H9 (cell line): ENCODE results near the gene AVEN. TPM values are rescaled to one million over a fixed set of nuclear protein-coding genes. Genes with fewer than 3 reads are reported as not detected.

Source experiments
- DNase-seq: peaks from one replicate; pipeline ENCODE4 v3.0.0-alpha.2; 2017
- H2AFZ ChIP-seq: one replicate; pipeline ENCODE4 v1.6.1; 2013; ENCODE audit warnings: mild to moderate bottlenecking, low read length, control low read depth, moderate library complexity
- H2AK5ac ChIP-seq: 2 replicates; pipeline ENCODE4 v1.6.1; 2013; ENCODE audit warnings: low read length, control low read depth, mixed read lengths; ENCODE audit not compliant: insufficient read length
- H2BK120ac ChIP-seq: one replicate; pipeline ENCODE4 v1.6.1; 2013; ENCODE audit warnings: low read depth, mild to moderate bottlenecking, low read length, control low read depth, inconsistent platforms; ENCODE audit not compliant: poor library complexity, severe bottlenecking
- H2BK12ac ChIP-seq: 2 replicates; pipeline ENCODE4 v1.6.1; 2013; ENCODE audit warnings: low read length, control low read depth, mixed read lengths, low read depth; ENCODE audit not compliant: insufficient read length
- H2BK15ac ChIP-seq: 2 replicates; pipeline ENCODE4 v1.6.1; 2013; ENCODE audit warnings: low read depth, low read length, control low read depth
- H2BK20ac ChIP-seq: one replicate; pipeline ENCODE4 v1.6.1; 2013; ENCODE audit warnings: low read depth, mild to moderate bottlenecking, low read length, control low read depth, inconsistent platforms; ENCODE audit not compliant: poor library complexity, severe bottlenecking
- H2BK5ac ChIP-seq: 2 replicates; pipeline ENCODE4 v1.6.1; 2013; ENCODE audit warnings: low read length, control low read depth, mixed read lengths; ENCODE audit not compliant: insufficient read length
- H3K14ac ChIP-seq: 2 replicates; pipeline ENCODE4 v1.6.1; 2013; ENCODE audit warnings: low read length, control low read depth; ENCODE audit not compliant: insufficient read depth
- H3K18ac ChIP-seq: 2 replicates; pipeline ENCODE4 v1.6.1; 2013; ENCODE audit warnings: low read depth, mild to moderate bottlenecking, mixed read lengths, low read length, control low read depth; ENCODE audit not compliant: insufficient read length
- H3K23ac ChIP-seq: 2 replicates; pipeline ENCODE4 v1.6.1; 2013; ENCODE audit warnings: low read length, control low read depth, mixed read lengths, low read depth; ENCODE audit not compliant: insufficient read length
- H3K23me2 ChIP-seq: 2 replicates; pipeline ENCODE4 v1.6.1; 2013; ENCODE audit warnings: low read depth, mild to moderate bottlenecking, mixed read lengths, low read length, control low read depth; ENCODE audit not compliant: insufficient read length, poor library complexity, severe bottlenecking
- H3K27ac ChIP-seq: 2 replicates; pipeline ENCODE4 v1.5.1; 2013; ENCODE audit warnings: low read length, control low read depth, mixed read lengths, low read depth; ENCODE audit not compliant: insufficient read length
- H3K27me3 ChIP-seq: 2 replicates; pipeline ENCODE4 v1.6.1; 2013; ENCODE audit warnings: low read length, control low read depth, inconsistent platforms; ENCODE audit not compliant: insufficient read depth
- H3K4ac ChIP-seq: 2 replicates; pipeline ENCODE4 v1.6.1; 2013; ENCODE audit warnings: low read depth, mild to moderate bottlenecking, control low read depth, inconsistent platforms, low read length, moderate library complexity
- H3K4me1 ChIP-seq: 2 replicates; pipeline ENCODE4 v1.6.1; 2013; ENCODE audit warnings: low read length, control low read depth, inconsistent platforms; ENCODE audit not compliant: insufficient read depth
- H3K4me2 ChIP-seq: 2 replicates; pipeline ENCODE4 v1.6.1; 2013; ENCODE audit warnings: low read length, control low read depth, mixed read lengths; ENCODE audit not compliant: insufficient read length, insufficient read depth
- H3K56ac ChIP-seq: 2 replicates; pipeline ENCODE4 v1.6.1; 2013; ENCODE audit warnings: low read depth, mild to moderate bottlenecking, mixed read lengths, low read length, control low read depth; ENCODE audit not compliant: insufficient read length
- H3K79me1 ChIP-seq: 2 replicates; pipeline ENCODE4 v1.6.1; 2013; ENCODE audit warnings: low read depth, mild to moderate bottlenecking, moderate library complexity, low read length, control low read depth, inconsistent platforms; ENCODE audit not compliant: insufficient read depth, poor library complexity, severe bottlenecking
- H3K79me2 ChIP-seq: 2 replicates; pipeline ENCODE4 v1.6.1; 2013; ENCODE audit warnings: low read length, control low read depth, inconsistent platforms; ENCODE audit not compliant: insufficient read depth
- H3K9ac ChIP-seq: 2 replicates; pipeline ENCODE4 v1.6.1; 2013; ENCODE audit warnings: low read length, control low read depth, mixed read lengths; ENCODE audit not compliant: insufficient read length; ENCODE audit errors: extremely low read depth
- H3K9me3 ChIP-seq: one replicate; pipeline ENCODE4 v1.6.1; 2013; ENCODE audit warnings: low read depth, low read length, inconsistent platforms; ENCODE audit not compliant: control insufficient read depth
- H3T11ph ChIP-seq: one replicate; pipeline ENCODE4 v1.6.1; 2013; ENCODE audit warnings: mild to moderate bottlenecking, low read length, control low read depth, inconsistent platforms
- H4K20me1 ChIP-seq: one replicate; pipeline ENCODE4 v1.6.1; 2013; ENCODE audit not compliant: control insufficient read depth, insufficient read length, insufficient read depth
- H4K5ac ChIP-seq: 2 replicates; pipeline ENCODE4 v1.6.1; 2013; ENCODE audit warnings: low read depth, mild to moderate bottlenecking, mixed read lengths, low read length, control low read depth; ENCODE audit not compliant: insufficient read length
- H4K8ac ChIP-seq: replicated peaks from 2 replicates; pipeline ENCODE4 v1.6.1; 2013; ENCODE audit warnings: low read length, control low read depth, mixed read lengths, low read depth; ENCODE audit not compliant: insufficient read length
- H4K91ac ChIP-seq: 2 replicates; pipeline ENCODE4 v1.6.1; 2013; ENCODE audit warnings: low read depth, mild to moderate bottlenecking, moderate library complexity, mixed read lengths, low read length, control low read depth; ENCODE audit not compliant: insufficient read length
- H3K27ac Mint-ChIP-seq, 3 experiments: 2 replicates in 2 of 3; 3 replicates in 1 of 3; pipeline ENCODE4 v1.8.0; 2020 to 2021; ENCODE audit warnings: mixed read lengths in 3 of 3, mild to moderate bottlenecking in 1 of 3, moderate library complexity in 1 of 3
- H3K27me3 Mint-ChIP-seq: 2 replicates; pipeline ENCODE4 v1.8.0; 2021; ENCODE audit warnings: low read depth, mild to moderate bottlenecking, moderate library complexity, mixed read lengths
- H3K36me3 Mint-ChIP-seq, 3 experiments: 2 replicates in 2 of 3; 3 replicates in 1 of 3; pipeline ENCODE4 v1.8.0; 2020 to 2021; ENCODE audit warnings: low read depth in 3 of 3, mixed read lengths in 3 of 3; ENCODE audit not compliant: insufficient read depth in 1 of 3
- H3K4me1 Mint-ChIP-seq, 2 experiments: 2 replicates each; pipeline ENCODE4 v1.8.0; 2020; ENCODE audit warnings: mixed read lengths in 2 of 2
- H3K4me3 Mint-ChIP-seq, 2 experiments: 2 replicates in 1 of 2; 3 replicates in 1 of 2; pipeline ENCODE4 v1.8.0; 2020 to 2021; ENCODE audit warnings: mild to moderate bottlenecking in 2 of 2, mixed read lengths in 2 of 2, moderate library complexity in 1 of 2
- H3K9me3 Mint-ChIP-seq, 2 experiments: 2 replicates in 1 of 2; 3 replicates in 1 of 2; pipeline ENCODE4 v1.8.0; 2020; ENCODE audit warnings: mild to moderate bottlenecking in 2 of 2, mixed read lengths in 2 of 2, moderate library complexity in 1 of 2
- CTCF ChIP-seq: fragments of 200-600 bp; sonication (generic); conservative IDR thresholded peaks from 3 replicates; pipeline ENCODE4 v1.8.0; 2021; ENCODE audit warnings: antibody characterized with exemption, mild to moderate bottlenecking
- WGBS: extraction: QIAGEN DNeasy Blood & Tissue Kit; methylation state at CpG from one replicate; pipeline ENCODE4 v1.1.7; 2013; ENCODE audit warnings: missing lambda C conversion rate, low lambda C conversion rate, mixed read lengths; ENCODE audit not compliant: insufficient read length; ENCODE audit errors: extremely low coverage; 5-methylcytosine and 5-hydroxymethylcytosine counted together
- total RNA-seq: library from RNA; stranded (reverse); gene quantifications from 2 replicates; pipeline ENCODE4 v1.2.1, GENCODE V29; 2021

Gene AVEN
- total RNA-seq, 1 experiment from 2014 or later, result 16.1 TPM

DNA sequence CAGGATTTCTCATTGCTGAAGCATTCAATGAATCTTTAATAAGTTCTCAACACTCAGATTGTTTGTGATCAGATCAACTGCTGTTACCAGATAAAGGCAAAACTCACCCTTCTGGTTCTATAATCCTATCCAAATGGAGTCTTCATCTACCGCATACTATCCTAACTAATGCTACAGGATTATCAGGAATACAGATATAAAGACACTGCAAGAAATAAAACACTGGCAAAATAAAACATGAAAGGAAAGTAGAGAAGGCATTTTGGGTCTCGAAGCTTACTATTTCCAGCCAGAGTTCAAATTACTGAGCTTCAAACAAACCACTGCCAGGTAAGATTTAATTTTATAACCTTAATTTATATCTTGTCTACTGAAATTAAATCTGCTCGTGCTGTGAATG lies 70.2 kb downstream of the AVEN start:
- Mint-ChIP-seq H3K4me1 (peaks cover 0 to 9% of the 10 kb centered on the region in 2 experiments; a peak in 2 of 4 replicates), H3K4me3 (no peak overlapping the region)
- TF ChIP-seq CTCF, result no peak

More for the DNA sequence above, 70.2 kb downstream of the AVEN start:
- no peak overlapping the region for H3K18ac ChIP-seq
- H2AK5ac ChIP-seq, result no peak overlapping the region
- no peak overlapping the region for H3K14ac ChIP-seq
- no peak overlapping the region for H3K27ac ChIP-seq
- H3K56ac ChIP-seq, result no peak overlapping the region
- no peaks in the 10 kb centered on the region for H3K27me3 ChIP-seq
- Mint-ChIP-seq H3K27ac (0 out of 7 replicates have a peak overlapping the region, but pooled peaks of 1 of the 3 experiments have one; percentile 5), H3K36me3 (no peaks in the 10 kb centered on the region), H3K9me3 (no peaks in the 10 kb centered on the region), H3K27me3 (no peaks in the 10 kb centered on the region)
- no peak overlapping the region for H3K4me2 ChIP-seq
- H2BK20ac ChIP-seq, result no peak overlapping the region
- H3K23me2 ChIP-seq, result no peaks in the 10 kb centered on the region
- no peaks in the 10 kb centered on the region for H3K79me1 ChIP-seq
- no peak overlapping the region for H2BK15ac ChIP-seq
- H2BK12ac ChIP-seq, result no peak overlapping the region
- H3K9ac ChIP-seq, result no peak overlapping the region
- no peaks in the 10 kb centered on the region for H4K20me1 ChIP-seq
- H3K23ac ChIP-seq, result no peak overlapping the region
- no peak overlapping the region for H4K5ac ChIP-seq
- H4K8ac ChIP-seq, result no peak overlapping the region
- no peak overlapping the region for H2AFZ ChIP-seq
- H2BK120ac ChIP-seq, result no peak overlapping the region
- no peaks in the 10 kb centered on the region for H3K9me3 ChIP-seq
- DNase-seq, result no peak
- H3T11ph ChIP-seq, result no peak overlapping the region
- H3K4me1 ChIP-seq, result no peaks in the 10 kb centered on the region
- H4K91ac ChIP-seq, result no peak overlapping the region
- no CpG with 5 or more reads among the region's 3 CpGs for WGBS
- H2BK5ac ChIP-seq, result no peak overlapping the region
- no peaks in the 10 kb centered on the region for H3K79me2 ChIP-seq
- H3K4ac ChIP-seq, result no peak overlapping the region
